HG02588 (cell line): Measurements from ENCODE around the gene TRIM31.
A peak's percentile ranks its signal among the peaks of the same experiment; 100 is the strongest.

ENCODE experiments used
- ATAC-seq: cut with Tn5 transposase; IDR thresholded peaks from one replicate; pipeline ENCODE4 v1.9.1; 2021; ENCODE audit warnings: mild to moderate bottlenecking, moderate library complexity; ENCODE audit not compliant: unreplicated experiment

TRIM31 gene

GRCh38 chr6:30087876-30088275 is 25.0 kb downstream of the TRIM31 start:
- ATAC-seq, result no peak

- ATAC-seq, result no peak
These were observed 35.7 kb downstream of the TRIM31 start for GRCh38 chr6:30077218-30077617.

- no peak for ATAC-seq
These were observed 36.8 kb downstream of the TRIM31 start for GRCh38 chr6:30075790-30076732.

DNA sequence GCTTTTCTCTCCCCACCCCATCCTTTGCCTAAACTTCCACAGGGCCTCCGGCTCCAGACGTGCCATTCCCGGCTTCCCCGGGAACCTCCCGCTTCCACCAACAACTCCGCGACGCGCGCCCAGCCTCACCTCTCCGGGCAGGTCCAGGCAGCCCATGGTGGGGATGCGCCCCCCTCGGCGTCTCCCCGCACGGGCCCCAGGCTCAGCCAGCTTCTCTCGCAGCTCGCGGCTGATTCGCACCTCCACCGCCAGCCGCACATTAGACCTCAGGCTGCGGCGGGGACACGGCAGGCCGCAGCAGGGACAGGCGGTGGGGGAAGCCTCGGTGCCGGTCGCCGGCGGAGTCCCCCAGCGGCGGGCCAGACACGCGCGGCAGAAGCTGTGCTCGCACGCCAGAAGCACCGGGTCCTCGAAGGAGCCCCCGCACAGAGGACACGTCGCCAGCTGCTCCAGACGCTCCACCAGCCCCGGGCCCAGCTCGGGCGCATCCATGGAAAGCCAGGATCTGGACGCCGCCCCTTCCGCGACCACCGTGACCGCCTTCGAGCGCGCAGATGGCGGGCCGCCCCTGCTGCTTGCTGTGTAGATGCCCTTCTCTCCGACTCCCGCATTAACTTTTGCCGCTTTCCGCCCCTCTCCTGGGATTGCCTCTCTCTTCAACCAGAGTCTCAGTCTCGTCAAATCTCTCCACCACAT is 37.6 kb downstream of the TRIM31 start, which contains the start of gene RNF39:
RNF39 (minus strand) TSS at position 676 of the 696 bp plus-strand sequence; CDS start at position 492, 184 bp downstream.
- ATAC-seq, result no peak

DNA sequence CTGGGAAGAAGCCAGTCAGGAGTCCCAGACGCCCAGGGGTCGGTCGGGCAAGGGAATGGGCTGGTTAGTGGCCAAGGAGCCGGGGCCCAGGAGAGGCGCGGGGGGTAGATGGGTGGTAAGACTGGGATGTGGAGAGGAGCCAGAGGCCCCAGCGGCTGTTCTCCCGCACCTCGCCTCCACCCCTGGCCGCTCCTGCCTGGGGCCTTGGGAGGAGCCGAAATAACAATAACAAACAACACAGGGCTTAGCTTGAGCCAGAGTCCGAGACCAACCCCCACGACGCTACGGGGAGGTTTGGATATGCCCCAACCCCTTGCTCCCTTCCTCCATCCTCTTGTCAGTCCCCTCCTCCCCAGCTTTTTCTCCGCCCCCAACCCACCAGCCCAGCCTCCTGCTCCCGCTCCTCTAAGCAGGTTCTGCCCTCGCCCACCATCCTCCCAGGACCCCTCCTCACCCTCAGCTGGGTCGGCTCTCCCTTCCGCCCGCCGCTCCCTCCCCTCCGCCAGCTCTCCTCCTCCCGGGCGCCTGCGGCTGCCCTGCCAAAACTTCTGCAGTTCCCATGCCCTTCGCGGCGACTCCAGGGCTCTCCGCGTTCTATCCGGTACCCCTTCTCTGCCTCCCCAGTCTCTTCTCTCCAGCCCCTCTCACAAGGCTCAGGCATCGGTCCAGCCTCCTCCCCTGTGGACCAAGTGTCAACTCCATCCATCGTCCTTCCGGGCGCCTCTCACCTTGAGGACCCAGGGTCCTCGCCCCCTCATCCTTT is 38.4 kb downstream of the TRIM31 start:
- no peak for ATAC-seq

GRCh38 chr6:30073489-30074235 is 39.2 kb downstream of the TRIM31 start:
- ATAC-seq, result no peak

GRCh38 chr6:30071858-30072257 is 41.0 kb downstream of the TRIM31 start:
- ATAC-seq, result no peak

DNA sequence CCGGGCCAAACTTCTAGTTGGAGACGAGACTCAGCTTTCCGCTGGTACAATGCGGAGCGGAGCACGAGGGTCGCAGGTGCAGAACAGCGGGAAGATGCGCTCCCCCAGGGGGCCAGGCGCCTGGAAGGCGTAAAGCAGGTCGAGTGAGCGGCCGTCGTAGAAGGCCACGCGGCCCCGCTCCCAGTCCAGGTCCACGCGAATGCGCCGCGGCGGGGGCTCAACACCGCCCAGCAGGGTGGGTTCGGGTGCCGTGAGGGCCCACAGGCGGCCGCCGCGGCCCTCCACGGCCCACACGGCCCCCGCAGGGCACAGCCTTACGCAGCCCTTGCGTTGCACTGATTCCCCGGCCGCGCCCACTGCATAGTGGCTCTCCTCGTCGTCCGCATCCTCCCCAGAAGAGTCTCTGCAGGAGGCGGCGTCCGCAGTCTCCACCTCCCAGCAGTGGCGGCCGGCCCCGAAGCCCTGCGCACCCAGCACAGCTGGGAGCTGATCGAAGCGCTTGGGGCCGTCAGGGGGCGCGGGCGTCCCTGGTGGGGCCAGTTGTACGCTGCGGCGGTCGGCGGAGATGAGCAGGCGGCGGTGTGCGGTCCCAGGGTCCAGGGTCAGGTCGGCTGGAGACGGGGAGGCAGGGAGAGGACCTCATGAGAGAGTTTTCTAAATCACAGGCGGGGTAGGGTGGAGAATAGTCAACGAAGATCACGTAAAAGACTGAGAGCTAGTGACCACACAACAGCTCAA is 41.6 kb downstream of the TRIM31 start:
- ATAC-seq, result no peak

GRCh38 chr6:30067460-30068139 is 45.3 kb downstream of the TRIM31 start:
- no peak for ATAC-seq

DNA sequence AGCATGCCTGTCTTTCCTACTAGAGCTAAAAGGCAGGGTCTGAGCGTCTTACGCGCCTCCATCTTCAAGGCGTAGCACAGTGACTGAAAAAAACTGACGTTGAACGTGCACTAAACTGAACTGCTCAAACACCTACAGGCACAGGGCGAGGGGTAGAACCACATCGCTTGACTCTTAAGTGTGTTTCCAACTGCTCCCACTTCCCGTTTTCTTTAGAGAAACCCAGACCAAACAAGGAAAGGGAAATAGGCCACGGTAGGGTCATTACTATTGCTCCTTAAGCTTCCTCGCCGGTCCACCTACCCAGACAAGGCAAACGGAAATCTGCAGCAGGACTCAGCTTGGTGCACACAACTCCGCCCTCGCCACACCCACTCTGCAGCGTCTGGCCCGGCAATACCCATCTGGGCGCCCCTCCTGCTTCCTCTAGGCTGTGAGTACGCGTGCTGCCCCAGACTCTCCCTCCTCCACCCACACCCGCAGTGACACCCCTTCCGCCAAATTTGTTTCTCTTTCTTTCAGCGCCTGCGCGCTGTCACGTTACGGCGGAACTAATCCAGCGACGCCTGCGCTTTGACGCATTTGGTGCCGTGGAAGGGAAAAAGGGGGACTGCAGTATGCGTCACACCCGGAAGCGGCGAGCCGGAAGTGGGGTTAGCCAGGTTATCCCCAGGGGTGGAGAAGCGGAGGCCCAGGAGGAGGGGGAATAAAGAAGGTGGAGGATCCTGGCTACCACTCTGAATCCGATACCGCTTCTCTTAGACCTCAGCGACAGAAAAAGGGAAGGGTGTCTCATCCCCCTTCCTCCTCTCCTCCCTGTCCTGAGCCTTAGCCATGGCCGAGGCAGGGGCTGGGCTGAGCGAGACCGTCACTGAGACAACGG is 46.1 kb downstream of the TRIM31 start, which contains the start of gene PPP1R11:
PPP1R11 (plus strand) TSS at position 622 of the 883 bp plus-strand sequence; CDS start at position 835, 213 bp downstream.
- ATAC-seq, result peak; percentile 94

DNA sequence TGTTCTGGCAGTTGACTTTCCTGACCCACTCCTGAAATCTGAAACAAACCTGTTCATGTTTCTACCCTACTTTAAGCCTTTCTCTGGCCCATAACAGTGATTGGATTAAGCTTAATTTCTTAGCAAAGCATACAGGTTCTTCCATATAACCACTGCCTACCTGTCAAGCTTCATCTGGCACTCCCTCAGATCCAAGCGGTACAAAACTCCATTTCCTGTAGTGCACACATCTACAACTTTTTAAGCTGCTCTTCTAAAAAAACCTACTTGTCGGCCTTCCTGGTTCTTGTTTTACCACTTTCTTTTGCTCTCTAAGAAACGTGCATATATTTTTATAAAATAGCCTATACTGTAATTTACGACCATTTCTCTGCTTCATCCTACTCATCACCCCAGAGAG is 46.8 kb downstream of the TRIM31 start:
- no peak for ATAC-seq

GRCh38 chr6:30063315-30063714 is 49.6 kb downstream of the TRIM31 start:
- ATAC-seq, result no peak

- no peak for ATAC-seq
These were observed 50.3 kb downstream of the TRIM31 start for GRCh38 chr6:30062471-30063178.

GRCh38 chr6:30061858-30062458 is 50.9 kb downstream of the TRIM31 start:
- ATAC-seq, result peak; percentile 14

DNA sequence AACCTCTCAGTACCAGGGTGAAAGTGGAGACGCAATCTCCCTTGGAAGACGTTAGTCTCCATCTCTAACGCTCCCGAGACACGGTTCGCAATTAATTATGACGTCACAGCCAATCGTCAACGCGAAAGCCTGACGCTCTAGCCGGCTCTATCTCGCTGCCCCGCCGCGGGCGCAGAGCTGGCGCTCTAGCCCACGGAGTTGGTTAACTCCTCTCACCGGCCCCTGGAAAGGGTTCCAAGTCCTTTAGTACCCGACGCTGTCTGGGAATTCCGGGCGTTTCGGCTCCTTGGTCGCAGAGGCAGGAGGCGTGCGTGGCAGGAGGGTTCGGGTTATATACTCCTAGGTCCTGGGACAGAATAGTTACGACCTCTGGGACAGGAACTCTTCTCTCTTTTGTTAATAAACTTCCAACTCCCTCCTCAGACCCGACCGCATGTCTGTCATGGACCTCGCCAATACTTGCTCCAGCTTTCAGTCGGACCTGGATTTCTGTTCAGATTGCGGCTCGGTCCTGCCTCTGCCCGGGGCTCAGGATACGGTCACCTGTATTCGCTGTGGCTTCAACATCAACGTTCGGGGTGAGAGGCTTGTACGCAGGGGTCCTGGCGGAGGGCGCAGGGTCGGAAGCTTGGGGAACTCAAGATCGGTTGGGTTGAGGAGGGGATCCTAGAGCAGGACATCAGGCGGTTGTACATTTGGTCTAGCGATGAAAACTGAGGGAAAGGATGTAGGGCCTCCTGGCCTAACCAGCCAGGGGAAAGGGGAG is 51.6 kb downstream of the TRIM31 start, which contains the start of gene POLR1H:
POLR1H (plus strand) TSS at position 174 of the 766 bp plus-strand sequence; CDS start at position 434, 260 bp downstream.
- peak; percentile 90 for ATAC-seq

DNA sequence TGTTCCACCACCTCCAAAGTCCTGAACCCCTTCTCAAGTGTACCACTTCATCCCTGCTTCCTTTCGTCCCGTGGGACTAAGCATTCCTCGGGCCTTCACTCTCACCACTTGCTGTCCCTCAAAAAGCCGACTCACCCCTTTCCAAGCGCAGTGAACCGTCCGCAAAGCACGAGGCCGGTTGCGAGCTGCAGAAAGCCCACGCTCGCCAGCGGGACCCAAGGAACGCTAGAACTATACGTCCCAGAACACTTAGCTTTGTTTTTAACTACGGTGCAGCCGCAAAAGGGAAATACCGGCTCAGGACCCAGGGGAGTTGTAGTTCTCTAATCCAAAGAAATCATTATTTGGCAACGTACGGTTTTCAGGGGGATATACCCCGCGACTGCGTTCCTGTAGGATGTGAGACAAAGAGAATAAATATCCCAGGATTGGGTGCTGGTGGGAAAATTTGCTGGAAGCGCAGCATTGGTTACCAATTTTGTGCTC is 52.2 kb downstream of the TRIM31 start:
- no peak for ATAC-seq
